HepG2 (cell line): ENCODE measurements around the gene NDST1. TPM values are rescaled to one million over a fixed set of nuclear protein-coding genes. Genes with fewer than 3 reads are reported as not detected.
A peak's percentile ranks its signal among the peaks of the same experiment; 100 is the strongest.

Source experiments
- ATAC-seq: fragments of 200-7000 bp; cut with Tn5 transposase; 3 replicates; pipeline ENCODE4 v1.9.1; 2020; ENCODE audit warnings: mild to moderate bottlenecking, moderate library complexity
- BruUV-seq: library from RNA; stranded (reverse); fragments of 400-500 nt; replicated peaks from 2 replicates; lab custom pipeline; 2021; lab: Mats Ljungman, UMichigan
- CTCF ChIA-PET: fragments of 300-600 bp; formaldehyde crosslinking; extraction: SDS; loops from one replicate; lab custom pipeline; 2021; ENCODE audit warnings: low total read pairs, inconsistent platforms, low intra/inter-chr PET ratio; lab: Yijun Ruan, JAX
- POLR2A ChIA-PET: fragments of 350-600 bp; sonication (Branson Sonifier 250); formaldehyde crosslinking; loops from one replicate; lab custom pipeline; 2020; ENCODE audit warnings: antibody characterized with exemption, inconsistent platforms; lab: Yijun Ruan, JAX
- DNase-seq: peaks from one replicate; pipeline ENCODE4 v3.0.0-alpha.2; 2015; ENCODE audit warnings: low spot score
- FAIRE-seq: peaks from 3 replicates; lab custom pipeline; 2011; peaks lifted over from hg19 to GRCh38; lab: Jason Lieb, UNC
- H2AFZ ChIP-seq: one replicate; pipeline ENCODE4 v1.6.1; 2011; ENCODE audit warnings: low read length, inconsistent platforms
- H3K27ac ChIP-seq: fragments of 300-600 bp; 3 replicates; pipeline ENCODE4 v1.8.0; 2011; ENCODE audit warnings: mixed run types, mild to moderate bottlenecking, mixed read lengths, low read length, inconsistent platforms; ENCODE audit not compliant: insufficient read depth; ENCODE audit errors: extremely low read length
- H3K27me3 ChIP-seq, 2 experiments: fragments of 200-600 bp in 1 of 2; 2 replicates in 1 of 2; 3 replicates in 1 of 2; pipeline versions ENCODE4 v1.6.0 to v1.8.0; 2011; ENCODE audit warnings: low read length in 2 of 2, mild to moderate bottlenecking in 2 of 2, moderate library complexity in 2 of 2, inconsistent platforms in 1 of 2; ENCODE audit not compliant: insufficient read depth in 2 of 2, control insufficient read depth in 1 of 2
- H3K36me3 ChIP-seq, 2 experiments: fragments of 200-600 bp in 1 of 2; replicated peaks in 1 of 2; 2 replicates in 1 of 2; 3 replicates in 1 of 2; pipeline versions ENCODE4 v1.5.1 to v1.8.0; 2011; ENCODE audit warnings: low read length in 2 of 2, inconsistent platforms in 1 of 2; ENCODE audit not compliant: insufficient read depth in 2 of 2, control insufficient read depth in 1 of 2
- H3K4me1 ChIP-seq: 2 replicates; pipeline ENCODE4 v1.5.1; 2012; ENCODE audit warnings: low read length, inconsistent platforms; ENCODE audit not compliant: insufficient read depth
- H3K4me2 ChIP-seq: 2 replicates; pipeline ENCODE4 v1.6.0; 2011; ENCODE audit warnings: low read depth, low read length, inconsistent platforms
- H3K4me3 ChIP-seq, 3 experiments: fragments of 200-600 bp in 1 of 3; sonication (generic), shearing (Covaris generic) in 1 of 3; replicated peaks in 1 of 3; 2 replicates each; pipeline ENCODE4 v1.5.1; 2011 to 2016; ENCODE audit warnings: low read length in 3 of 3, inconsistent platforms in 2 of 3, low read depth in 2 of 3, mild to moderate bottlenecking in 2 of 3, control low read depth in 1 of 3, mixed read lengths in 1 of 3; ENCODE audit not compliant: insufficient read depth in 1 of 3
- H3K79me2 ChIP-seq: one replicate; pipeline ENCODE4 v1.6.1; 2011; ENCODE audit warnings: low read length, inconsistent platforms; ENCODE audit not compliant: insufficient read depth
- H3K9ac ChIP-seq: 2 replicates; pipeline ENCODE4 v1.6.0; 2011; ENCODE audit warnings: mild to moderate bottlenecking, low read depth, low read length, inconsistent platforms; ENCODE audit not compliant: insufficient read depth
- H3K9me3 ChIP-seq: 2 replicates; pipeline ENCODE4 v1.5.1; 2012; ENCODE audit warnings: mild to moderate bottlenecking, low read length
- H4K20me1 ChIP-seq: 2 replicates; pipeline ENCODE4 v1.6.0; 2011; ENCODE audit warnings: inconsistent platforms, mild to moderate bottlenecking, low read length, moderate library complexity; ENCODE audit not compliant: insufficient read depth
- BCL6 ChIP-seq: IDR thresholded peaks from 2 replicates; pipeline ENCODE4 v1.6.1; 2016; ENCODE audit warnings: missing genetic modification reagents, missing compliant biosample characterization
- DMAP1 ChIP-seq: IDR thresholded peaks from 2 replicates; pipeline ENCODE4 v1.6.1; 2016
- ESRRA ChIP-seq: sonication (generic); formaldehyde crosslinking; IDR thresholded peaks from 2 replicates; pipeline ENCODE4 v1.5.1; 2020; ENCODE audit warnings: mild to moderate bottlenecking, low read depth, missing genetic modification reagents
- FOXA1 ChIP-seq, 2 experiments: fragments of 450-650 bp in 1 of 2; sonication (generic) in 1 of 2; formaldehyde crosslinking in 1 of 2; IDR thresholded peaks; 2 replicates each; pipeline versions ENCODE4 v1.4.0 to v1.6.1; 2016 to 2020; ENCODE audit warnings: missing genetic modification reagents in 1 of 2
- KDM2A ChIP-seq: sonication (generic); formaldehyde crosslinking; IDR thresholded peaks from 2 replicates; pipeline ENCODE4 v1.4.0; 2020; ENCODE audit warnings: low read depth, missing genetic modification reagents, borderline replicate concordance
- NCOR1 ChIP-seq: fragments of 200-600 bp; sonication (generic); IDR thresholded peaks from 2 replicates; pipeline ENCODE4 v1.7.0; 2017; ENCODE audit warnings: antibody characterized with exemption, low read length, borderline replicate concordance
- RAD21 ChIP-seq: fragments of 450-650 bp; formaldehyde crosslinking; IDR thresholded peaks from 2 replicates; pipeline ENCODE4 v1.5.0; 2020; ENCODE audit warnings: mild to moderate bottlenecking
- RARA ChIP-seq: IDR thresholded peaks from 2 replicates; pipeline ENCODE4 v1.6.1; 2016; ENCODE audit warnings: missing genetic modification reagents, missing compliant biosample characterization
- ZFP36L2 ChIP-seq: sonication (generic); formaldehyde crosslinking; IDR thresholded peaks from 2 replicates; pipeline ENCODE4 v1.4.0; 2020; ENCODE audit warnings: missing genetic modification reagents
- ZMYM3 ChIP-seq: sonication (generic); formaldehyde crosslinking; IDR thresholded peaks from 2 replicates; pipeline ENCODE4 v1.5.1; 2020; ENCODE audit warnings: mild to moderate bottlenecking, missing genetic modification reagents
- ZNF12 ChIP-seq: sonication (generic); formaldehyde crosslinking; IDR thresholded peaks from 2 replicates; pipeline ENCODE4 v1.5.0; 2020; ENCODE audit warnings: missing genetic modification reagents
- ZNF280B ChIP-seq: sonication (generic); formaldehyde crosslinking; IDR thresholded peaks from 2 replicates; pipeline ENCODE4 v1.5.0; 2020; ENCODE audit warnings: missing genetic modification reagents, mild to moderate bottlenecking, borderline replicate concordance
- WGBS: methylation state at CpG from one replicate; pipeline ENCODE4 v1.1.6; 2017; ENCODE audit warnings: low lambda C conversion rate; 5-methylcytosine and 5-hydroxymethylcytosine counted together
- in situ Hi-C: cut with HindIII; loops from 2 replicates; pipeline ENCODE4 v1.10.0; 2017; ENCODE audit warnings: low pct_unique_long_range_greater_than_20kb; ENCODE audit not compliant: extremely low pct_ligation_motif_present
- intact Hi-C: fragments of 100-400 bp; cut with micrococcal nuclease; formaldehyde crosslinking; loops from one replicate; pipeline ENCODE4 v1.10.0; 2022; ENCODE audit not compliant: unreplicated experiment
- polyA plus RNA-seq, 8 experiments: library from polyadenylated mRNA; depleted of rRNA in 3 of 8; stranded (reverse) in 7 of 8; unstranded in 1 of 8; fragments of >200 nt; fragmentation: Illumina TruSeq in 4 of 8; extraction: Trizol in 4 of 8; gene quantifications; 2 replicates each; pipeline versions ENCODE4 v1.2.1 to v1.2.3, GENCODE V29; 2011 to 2016; ENCODE audit warnings: low read depth in 4 of 8, missing spikeins in 1 of 8, mixed read lengths in 1 of 8; ENCODE audit not compliant: insufficient read depth in 1 of 8
- total RNA-seq, 5 experiments: library from RNA; depleted of rRNA; stranded (reverse); fragments of >200 nt; fragmentation: Illumina TruSeq; extraction: Trizol; gene quantifications; 2 replicates each; pipeline ENCODE4 v1.2.3, GENCODE V29; 2016; ENCODE audit warnings: low read depth in 1 of 5
- TF ChIP-seq, protein P1 (sequence below): sonication (generic); formaldehyde crosslinking; IDR thresholded peaks from 2 replicates; pipeline ENCODE4 v1.4.0; 2020; ENCODE audit warnings: missing genetic modification reagents, mild to moderate bottlenecking, borderline replicate concordance
- TF ChIP-seq, protein P2 (sequence below): sonication (generic); formaldehyde crosslinking; IDR thresholded peaks from 2 replicates; pipeline ENCODE4 v1.8.0; 2022; ENCODE audit warnings: mild to moderate bottlenecking, missing genetic modification reagents; ENCODE audit not compliant: insufficient replicate concordance
- TF ChIP-seq, protein P3 (sequence below): sonication (generic); formaldehyde crosslinking; IDR thresholded peaks from 2 replicates; pipeline ENCODE4 v1.8.0; 2022; ENCODE audit warnings: missing genetic modification reagents, mild to moderate bottlenecking, borderline replicate concordance

The NDST1 gene
- total and polyA plus RNA-seq, 2 of the 13 experiments (the other 11 are each of a cell fraction or from before 2014, with no cell fraction given) = 23.8 to 26.2 TPM

GRCh38 chr5:150486402-150487198 is 21.3 kb upstream of the NDST1 start:
- DNase-seq (peak; percentile 71), ATAC-seq (peak; percentile 39), FAIRE-seq (no peak)
- peaks cover 1 to 22% of the 10 kb centered on the region in 2 experiments; a peak in 3 of 5 replicates for H3K36me3 ChIP-seq
- in situ Hi-C loops (loop anchor here (5.0 kb wide), 1 partner anchor 36 kb away; no protein-coding TSS in a partner anchor), intact Hi-C loops (loop anchor here (1.0 kb wide), 3 partner anchors 31 to 58 kb away; no protein-coding TSS in a partner anchor)
- H4K20me1 ChIP-seq = peaks cover 41% of the 10 kb centered on the region
- no TSS peak for BruUV-seq
- peaks cover 81% of the 10 kb centered on the region for H3K4me1 ChIP-seq
- peak overlapping the region; percentile 81 for H3K4me2 ChIP-seq
- no peaks in the 10 kb centered on the region for H3K9me3 ChIP-seq
- POLR2A ChIA-PET = interaction anchor here (0.8 to 3.7 kb wide), 9 partner anchors 11 to 55 kb away, joined by 3 to 39 read pairs (median 11); no protein-coding TSS in a partner anchor
- H2AFZ ChIP-seq = no peak overlapping the region
- peaks cover 54% of the 10 kb centered on the region for H3K79me2 ChIP-seq
- peak overlapping the region; percentile 88 to 94 (median 91) for H3K4me3 ChIP-seq
- peak overlapping the region; percentile 96 for H3K27ac ChIP-seq
- peak overlapping the region; percentile 96 for H3K9ac ChIP-seq
- peaks cover 2 to 8% of the 10 kb centered on the region in 2 experiments; a peak in 2 of 5 replicates for H3K27me3 ChIP-seq
- CTCF ChIA-PET = interaction anchor here (2.2 kb wide), 1 partner anchor 58 kb away, joined by 11 read pairs; no protein-coding TSS in a partner anchor
- 0% methylated on average over 12 of the region's 60 CpGs for WGBS
- peak; percentile 44; the same call in 1 of the 2 replicates for TF ChIP-seq BCL6
- TF ChIP-seq, protein P1, sequence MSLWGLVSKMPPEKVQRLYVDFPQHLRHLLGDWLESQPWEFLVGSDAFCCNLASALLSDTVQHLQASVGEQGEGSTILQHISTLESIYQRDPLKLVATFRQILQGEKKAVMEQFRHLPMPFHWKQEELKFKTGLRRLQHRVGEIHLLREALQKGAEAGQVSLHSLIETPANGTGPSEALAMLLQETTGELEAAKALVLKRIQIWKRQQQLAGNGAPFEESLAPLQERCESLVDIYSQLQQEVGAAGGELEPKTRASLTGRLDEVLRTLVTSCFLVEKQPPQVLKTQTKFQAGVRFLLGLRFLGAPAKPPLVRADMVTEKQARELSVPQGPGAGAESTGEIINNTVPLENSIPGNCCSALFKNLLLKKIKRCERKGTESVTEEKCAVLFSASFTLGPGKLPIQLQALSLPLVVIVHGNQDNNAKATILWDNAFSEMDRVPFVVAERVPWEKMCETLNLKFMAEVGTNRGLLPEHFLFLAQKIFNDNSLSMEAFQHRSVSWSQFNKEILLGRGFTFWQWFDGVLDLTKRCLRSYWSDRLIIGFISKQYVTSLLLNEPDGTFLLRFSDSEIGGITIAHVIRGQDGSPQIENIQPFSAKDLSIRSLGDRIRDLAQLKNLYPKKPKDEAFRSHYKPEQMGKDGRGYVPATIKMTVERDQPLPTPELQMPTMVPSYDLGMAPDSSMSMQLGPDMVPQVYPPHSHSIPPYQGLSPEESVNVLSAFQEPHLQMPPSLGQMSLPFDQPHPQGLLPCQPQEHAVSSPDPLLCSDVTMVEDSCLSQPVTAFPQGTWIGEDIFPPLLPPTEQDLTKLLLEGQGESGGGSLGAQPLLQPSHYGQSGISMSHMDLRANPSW = no peak
- TF ChIP-seq KDM2A (CRISPR knock-in tag) = peak; percentile 41; the same call in 1 of the 2 replicates
- TF ChIP-seq ZMYM3 (CRISPR knock-in tag) = peak; percentile 98
- TF ChIP-seq ZNF12 (CRISPR knock-in tag) = no peak
- TF ChIP-seq, protein P2, sequence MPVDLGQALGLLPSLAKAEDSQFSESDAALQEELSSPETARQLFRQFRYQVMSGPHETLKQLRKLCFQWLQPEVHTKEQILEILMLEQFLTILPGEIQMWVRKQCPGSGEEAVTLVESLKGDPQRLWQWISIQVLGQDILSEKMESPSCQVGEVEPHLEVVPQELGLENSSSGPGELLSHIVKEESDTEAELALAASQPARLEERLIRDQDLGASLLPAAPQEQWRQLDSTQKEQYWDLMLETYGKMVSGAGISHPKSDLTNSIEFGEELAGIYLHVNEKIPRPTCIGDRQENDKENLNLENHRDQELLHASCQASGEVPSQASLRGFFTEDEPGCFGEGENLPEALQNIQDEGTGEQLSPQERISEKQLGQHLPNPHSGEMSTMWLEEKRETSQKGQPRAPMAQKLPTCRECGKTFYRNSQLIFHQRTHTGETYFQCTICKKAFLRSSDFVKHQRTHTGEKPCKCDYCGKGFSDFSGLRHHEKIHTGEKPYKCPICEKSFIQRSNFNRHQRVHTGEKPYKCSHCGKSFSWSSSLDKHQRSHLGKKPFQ (CRISPR knock-in tag) = peak; percentile 43
- TF ChIP-seq ZFP36L2 = no peak
- TF ChIP-seq, protein P3, sequence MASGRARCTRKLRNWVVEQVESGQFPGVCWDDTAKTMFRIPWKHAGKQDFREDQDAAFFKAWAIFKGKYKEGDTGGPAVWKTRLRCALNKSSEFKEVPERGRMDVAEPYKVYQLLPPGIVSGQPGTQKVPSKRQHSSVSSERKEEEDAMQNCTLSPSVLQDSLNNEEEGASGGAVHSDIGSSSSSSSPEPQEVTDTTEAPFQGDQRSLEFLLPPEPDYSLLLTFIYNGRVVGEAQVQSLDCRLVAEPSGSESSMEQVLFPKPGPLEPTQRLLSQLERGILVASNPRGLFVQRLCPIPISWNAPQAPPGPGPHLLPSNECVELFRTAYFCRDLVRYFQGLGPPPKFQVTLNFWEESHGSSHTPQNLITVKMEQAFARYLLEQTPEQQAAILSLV = 0 out of 2 replicates have a peak, but pooled peaks have one; percentile 26
- peak; percentile 55; the same call in 1 of the 2 replicates for TF ChIP-seq ESRRA (CRISPR knock-in tag)
- TF ChIP-seq RARA = peak; percentile 37; the same call in 1 of the 2 replicates
- peak; percentile 50; the same call in 1 of the 2 replicates for TF ChIP-seq DMAP1 (CRISPR knock-in tag)
- TF ChIP-seq RAD21 (CRISPR knock-in tag) = peak; percentile 39; the same call in 1 of the 2 replicates
- no peak for TF ChIP-seq ZNF280B (CRISPR knock-in tag)
- no peak for TF ChIP-seq NCOR1
- no peak for TF ChIP-seq FOXA1 (IDR thresholded peaks at IDR 0.05)
- TF ChIP-seq FOXA1 (CRISPR knock-in tag; IDR thresholded peaks at IDR 0.05) = no peak
